HG03095 (cell line): Measurements from ENCODE around the gene HLA-DOA.

Source experiments
- ATAC-seq: cut with Tn5 transposase; IDR thresholded peaks from one replicate; pipeline ENCODE4 v1.9.1; 2021; ENCODE audit warnings: moderate library complexity; ENCODE audit not compliant: unreplicated experiment

The HLA-DOA gene

DNA sequence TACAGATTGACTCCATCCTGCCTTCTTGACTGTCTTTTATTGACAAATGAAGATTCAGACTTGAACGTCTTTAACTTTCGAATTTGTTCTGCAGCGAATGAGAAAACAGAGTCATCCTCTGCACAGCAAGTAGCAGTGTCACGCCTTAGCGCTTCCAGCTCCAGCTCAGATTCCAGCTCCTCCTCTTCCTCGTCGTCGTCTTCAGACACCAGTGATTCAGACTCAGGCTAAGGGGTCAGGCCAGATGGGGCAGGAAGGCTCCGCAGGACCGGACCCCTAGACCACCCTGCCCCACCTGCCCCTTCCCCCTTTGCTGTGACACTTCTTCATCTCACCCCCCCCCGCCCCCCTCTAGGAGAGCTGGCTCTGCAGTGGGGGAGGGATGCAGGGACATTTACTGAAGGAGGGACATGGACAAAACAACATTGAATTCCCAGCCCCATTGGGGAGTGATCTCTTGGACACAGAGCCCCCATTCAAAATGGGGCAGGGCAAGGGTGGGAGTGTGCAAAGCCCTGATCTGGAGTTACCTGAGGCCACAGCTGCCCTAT lies 28.8 kb downstream of the HLA-DOA start:
- no peak for ATAC-seq

- ATAC-seq: no peak
Measured at GRCh38 chr6:32979720-32980487, 29.5 kb downstream of the HLA-DOA start.

DNA sequence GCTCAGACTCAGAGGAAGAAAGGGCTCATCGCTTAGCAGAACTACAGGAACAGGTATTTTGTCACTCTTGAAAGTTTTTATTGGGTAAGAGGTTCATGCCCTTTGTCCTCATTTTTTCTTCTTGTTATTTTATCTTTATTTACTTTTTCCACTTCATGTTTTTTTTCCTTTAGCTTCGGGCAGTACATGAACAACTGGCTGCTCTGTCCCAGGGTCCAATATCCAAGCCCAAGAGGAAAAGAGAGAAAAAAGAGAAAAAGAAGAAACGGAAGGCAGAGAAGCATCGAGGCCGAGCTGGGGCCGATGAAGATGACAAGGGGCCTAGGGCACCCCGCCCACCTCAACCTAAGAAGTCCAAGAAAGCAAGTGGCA lies 31.5 kb downstream of the HLA-DOA start:
- no peak for ATAC-seq

DNA sequence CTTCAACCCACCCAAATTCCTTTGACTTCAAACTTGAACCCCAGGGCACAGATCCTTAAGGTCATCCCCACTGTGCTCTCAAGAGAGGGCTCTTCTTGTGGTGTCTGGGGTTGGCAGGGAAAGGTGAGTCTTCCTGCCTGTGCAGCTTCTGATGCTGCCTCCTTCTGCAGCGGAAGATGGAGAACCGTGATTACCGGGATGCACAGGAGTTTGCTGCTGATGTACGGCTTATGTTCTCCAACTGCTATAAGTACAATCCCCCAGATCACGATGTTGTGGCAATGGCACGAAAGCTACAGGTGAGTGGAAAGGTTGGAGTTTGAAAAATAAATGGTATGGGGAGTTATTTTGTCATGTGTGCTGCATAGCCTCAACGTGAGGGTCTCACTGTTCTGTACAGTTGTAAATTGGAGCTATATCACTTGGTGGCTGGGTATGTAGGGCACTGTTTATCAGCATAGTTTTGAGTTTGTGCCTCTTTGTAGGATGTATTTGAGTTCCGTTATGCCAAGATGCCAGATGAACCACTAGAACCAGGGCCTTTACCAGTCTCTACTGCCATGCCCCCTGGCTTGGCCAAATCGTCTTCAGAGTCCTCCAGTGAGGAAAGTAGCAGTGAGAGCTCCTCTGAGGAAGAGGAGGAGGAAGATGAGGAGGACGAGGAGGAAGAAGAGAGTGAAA lies 32.0 kb downstream of the HLA-DOA start:
- ATAC-seq: no peak

- no peak for ATAC-seq
Measured at GRCh38 chr6:32976334-32977069, 32.9 kb downstream of the HLA-DOA start.

DNA sequence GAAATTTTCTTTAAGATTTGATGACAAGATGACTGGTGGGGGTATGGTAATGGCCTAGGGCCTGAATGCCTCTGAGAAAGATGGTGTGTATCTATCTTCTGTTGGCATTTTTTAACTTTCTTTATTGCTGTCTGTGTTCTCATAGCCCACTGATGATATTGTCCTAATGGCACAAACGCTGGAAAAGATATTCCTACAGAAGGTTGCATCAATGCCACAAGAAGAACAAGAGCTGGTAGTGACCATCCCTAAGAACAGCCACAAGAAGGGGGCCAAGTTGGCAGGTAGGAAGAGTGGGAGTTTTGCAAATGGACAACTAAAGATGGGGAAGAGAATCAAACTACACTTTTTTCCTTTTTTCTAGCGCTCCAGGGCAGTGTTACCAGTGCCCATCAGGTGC lies 33.5 kb downstream of the HLA-DOA start:
- ATAC-seq: no peak

- ATAC-seq: no peak
Measured at GRCh38 chr6:32974541-32975308, 34.7 kb downstream of the HLA-DOA start.

DNA sequence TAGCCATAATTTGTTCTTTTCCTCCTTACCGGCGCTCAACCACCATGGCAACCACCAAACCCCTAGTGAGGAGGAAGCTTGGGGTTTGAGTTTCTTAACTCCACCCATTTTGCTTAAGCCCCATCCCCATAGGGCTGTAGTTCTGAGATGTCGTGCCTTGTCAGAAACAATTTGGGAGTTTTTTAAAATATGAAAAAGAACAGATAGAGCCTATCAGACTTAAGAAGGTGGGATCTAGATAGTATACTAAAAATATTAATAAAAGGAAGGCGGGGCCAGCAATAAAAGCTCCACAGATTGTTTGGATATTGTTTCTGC lies 35.4 kb downstream of the HLA-DOA start:
- ATAC-seq: no peak

GRCh38 chr6:32973144-32974015 lies 36.0 kb downstream of the HLA-DOA start:
- ATAC-seq: no peak

GRCh38 chr6:32972353-32973143 lies 36.8 kb downstream of the HLA-DOA start:
- no peak for ATAC-seq

DNA sequence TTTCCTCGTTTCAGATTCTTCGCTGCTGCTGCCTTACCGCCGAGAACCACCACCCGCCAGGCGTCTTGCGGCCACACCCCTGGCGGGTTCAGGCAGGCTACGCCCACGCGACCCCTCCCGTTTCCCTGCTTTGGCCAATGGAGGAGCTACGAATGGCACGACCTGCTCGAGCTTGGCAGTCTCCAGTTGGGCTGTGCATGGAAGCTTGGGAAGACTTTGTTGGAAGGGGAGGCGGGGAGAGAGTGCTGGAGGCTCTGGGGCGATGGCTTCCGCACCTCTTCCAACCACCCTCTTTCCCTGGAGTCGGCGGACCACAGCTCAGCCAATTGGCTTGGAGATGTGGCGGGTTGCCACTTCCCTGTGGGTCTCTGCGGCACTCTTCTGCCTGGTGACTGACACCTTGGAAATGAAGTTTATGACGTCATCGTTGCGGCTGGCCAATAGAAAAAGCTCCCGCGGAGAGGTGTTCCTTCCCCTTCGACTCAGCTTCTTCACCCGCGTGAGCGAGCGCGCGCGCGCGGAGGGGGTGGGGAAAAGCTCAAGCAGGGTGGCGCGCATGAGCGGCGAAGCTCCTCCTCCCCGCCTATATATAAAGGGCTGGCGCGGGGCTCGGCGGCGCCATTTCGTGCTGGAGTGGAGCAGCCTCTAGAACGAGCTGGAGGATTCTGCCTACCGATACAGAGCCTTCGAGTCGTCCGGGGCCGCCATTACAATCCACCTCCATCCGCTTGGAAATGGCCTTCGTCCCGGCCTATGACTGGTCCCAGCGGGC lies 37.6 kb downstream of the HLA-DOA start:
- peak; percentile 27 for ATAC-seq

GRCh38 chr6:32971242-32971580 lies 38.2 kb downstream of the HLA-DOA start:
- ATAC-seq: no peak

DNA sequence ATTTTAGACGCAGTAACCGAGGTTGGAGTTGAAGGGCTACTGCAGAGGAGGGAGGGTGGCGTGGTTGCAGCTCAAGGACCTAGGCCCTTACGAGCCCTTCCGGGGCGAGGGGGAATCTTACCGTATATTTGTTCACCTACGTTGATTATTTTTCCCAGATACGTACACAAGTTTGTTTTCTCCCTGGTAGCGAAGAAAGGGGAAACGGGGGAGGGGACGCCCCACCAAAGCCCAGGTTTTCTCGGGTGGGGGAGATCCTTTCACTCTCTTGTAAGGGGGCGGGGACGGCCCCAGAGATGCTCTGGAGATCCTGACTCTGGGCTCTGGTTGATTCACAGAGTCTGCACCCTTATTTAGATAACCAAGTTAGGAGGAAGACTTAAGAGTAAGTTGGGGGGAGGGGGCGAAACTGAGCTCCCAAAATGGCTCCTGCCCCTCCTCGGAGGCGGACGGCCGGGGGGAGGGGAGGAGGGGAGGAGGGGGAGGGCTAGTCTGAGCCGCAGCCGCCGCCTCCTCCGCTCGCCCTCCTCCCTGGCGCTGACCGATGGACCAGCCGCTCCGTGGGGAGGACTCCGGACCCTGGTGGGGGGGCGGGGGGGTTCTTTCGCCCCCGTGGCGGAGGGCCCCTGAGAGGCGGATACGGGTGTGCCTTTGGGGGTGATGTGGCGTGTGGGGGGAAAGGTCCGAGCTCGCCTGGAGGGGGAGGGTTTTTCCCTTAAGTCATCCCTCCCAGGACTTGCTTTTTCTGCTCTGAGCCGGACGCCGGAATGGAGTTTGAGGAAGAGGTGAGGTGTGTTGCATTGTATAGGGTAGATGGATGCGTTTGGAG lies 38.8 kb downstream of the HLA-DOA start:
- ATAC-seq: no peak

GRCh38 chr6:32969685-32970412 lies 39.5 kb downstream of the HLA-DOA start:
- ATAC-seq: no peak

DNA sequence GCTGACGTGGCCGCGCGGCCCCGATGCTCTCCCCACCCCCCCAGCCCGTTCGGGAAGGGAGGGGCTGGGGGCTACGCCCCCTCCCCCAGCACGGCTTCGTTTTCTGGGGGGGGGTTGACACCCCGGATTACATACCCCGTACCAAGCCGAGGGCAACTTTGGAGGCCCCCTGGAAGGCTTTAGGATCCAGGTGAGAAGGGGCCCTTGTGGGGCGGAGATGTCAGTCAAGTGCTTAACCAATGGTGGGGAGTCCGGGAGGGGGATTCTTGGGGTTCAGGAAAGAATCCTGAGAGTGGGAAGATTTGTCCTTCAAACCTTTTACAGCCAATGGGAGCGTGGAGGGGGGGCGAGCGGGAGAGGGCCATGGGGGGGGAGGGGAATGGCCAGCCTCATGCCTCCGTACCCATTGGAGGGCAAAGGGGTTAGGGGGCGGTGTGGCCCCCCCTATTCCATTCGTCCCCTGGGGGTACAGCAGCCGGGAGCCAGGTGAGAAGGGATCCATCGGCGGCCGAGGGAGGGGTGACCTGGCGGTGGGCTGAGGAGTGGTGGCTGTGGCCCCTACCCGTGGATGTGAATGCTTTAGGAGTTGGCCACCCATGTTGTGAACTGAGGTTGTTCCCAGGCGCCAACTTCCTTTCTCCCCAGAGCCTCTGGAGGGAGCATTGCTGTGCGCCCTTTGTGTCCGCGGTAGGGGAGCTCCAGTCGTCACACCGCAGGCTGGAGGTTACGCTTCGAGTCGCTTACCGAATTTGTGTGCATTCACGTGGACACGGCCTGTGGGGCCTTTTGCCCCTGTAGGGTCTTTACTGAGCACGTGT lies 40.3 kb downstream of the HLA-DOA start:
- no peak for ATAC-seq
